Cardiac muscle cell (in vitro differentiated cells and primary cell): ENCODE data around the gene NUMB. TPM values are rescaled to one million over a fixed set of nuclear protein-coding genes. Genes with fewer than 3 reads are reported as not detected.

Experiments used
- DNase-seq, 2 donors: peaks; one replicate each; pipeline versions ENCODE4 v3.0.0 to v3.0.0-alpha.2; 2010 to 2017; ENCODE audit warnings: low read depth in 1 of 2, low spot score in 1 of 2
- H3K27ac ChIP-seq: fragments of 200-600 bp; sonication (generic); 2 replicates; pipeline ENCODE4 v1.5.1; 2016
- H3K27me3 ChIP-seq: fragments of 200-600 bp; sonication (generic); 2 replicates; pipeline ENCODE4 v1.6.0; 2016; ENCODE audit warnings: control low read depth
- H3K36me3 ChIP-seq: fragments of 200-600 bp; sonication (generic); 2 replicates; pipeline ENCODE4 v1.5.1; 2016; ENCODE audit warnings: control low read depth
- H3K4me1 ChIP-seq: fragments of 200-600 bp; sonication (generic); 2 replicates; pipeline ENCODE4 v1.8.1; 2017; ENCODE audit warnings: low read depth, mild to moderate bottlenecking, mixed run types
- H3K4me3 ChIP-seq: fragments of 200-600 bp; sonication (generic); 2 replicates; pipeline ENCODE4 v1.5.1; 2016; ENCODE audit warnings: mild to moderate bottlenecking
- H3K9me3 ChIP-seq: fragments of 200-600 bp; sonication (generic); 2 replicates; pipeline ENCODE4 v1.5.1; 2017; ENCODE audit warnings: low read depth, mild to moderate bottlenecking, control low read depth
- polyA plus RNA-seq: library from polyadenylated mRNA; unstranded; fragments of >200 nt; fragmentation: Nextera tagmentation; extraction: Ambion mirVana; gene quantifications from 2 replicates; pipeline ENCODE4 v1.2.1, GENCODE V29; 2016
- total RNA-seq: library from RNA; depleted of rRNA; stranded (reverse); fragments of >200 nt; gene quantifications from 2 replicates; pipeline ENCODE4 v1.2.3, GENCODE V29; 2016
- TF ChIP-seq, protein P1 (sequence below): IDR thresholded peaks from 2 replicates; pipeline ENCODE4 v1.5.1; 2012; ENCODE audit warnings: low read depth, mild to moderate bottlenecking, low read length

NUMB gene
- total and polyA plus RNA-seq, 2 experiments from 2014 or later, result 35.6 to 68.5 TPM

DNA sequence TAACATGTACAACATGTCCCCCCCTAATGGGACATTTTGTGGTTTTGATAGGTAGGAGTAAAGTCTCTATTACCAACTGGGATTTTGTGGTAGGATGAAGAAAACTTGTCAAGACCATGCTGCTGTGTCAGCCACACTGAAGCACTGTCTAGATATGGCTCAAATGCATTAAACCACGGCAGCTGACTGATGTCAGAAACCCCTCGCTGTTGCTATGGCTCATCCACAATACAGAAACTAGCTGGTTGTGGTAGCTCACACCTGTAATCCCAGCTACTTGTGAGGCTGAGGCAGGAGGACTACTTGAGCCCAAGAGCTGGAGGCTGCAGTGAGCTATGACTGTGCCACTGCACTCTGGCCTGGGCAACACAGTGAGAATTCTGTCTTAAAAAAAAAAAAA lies 181.0 kb downstream of the NUMB start:
- TF ChIP-seq, protein P1, sequence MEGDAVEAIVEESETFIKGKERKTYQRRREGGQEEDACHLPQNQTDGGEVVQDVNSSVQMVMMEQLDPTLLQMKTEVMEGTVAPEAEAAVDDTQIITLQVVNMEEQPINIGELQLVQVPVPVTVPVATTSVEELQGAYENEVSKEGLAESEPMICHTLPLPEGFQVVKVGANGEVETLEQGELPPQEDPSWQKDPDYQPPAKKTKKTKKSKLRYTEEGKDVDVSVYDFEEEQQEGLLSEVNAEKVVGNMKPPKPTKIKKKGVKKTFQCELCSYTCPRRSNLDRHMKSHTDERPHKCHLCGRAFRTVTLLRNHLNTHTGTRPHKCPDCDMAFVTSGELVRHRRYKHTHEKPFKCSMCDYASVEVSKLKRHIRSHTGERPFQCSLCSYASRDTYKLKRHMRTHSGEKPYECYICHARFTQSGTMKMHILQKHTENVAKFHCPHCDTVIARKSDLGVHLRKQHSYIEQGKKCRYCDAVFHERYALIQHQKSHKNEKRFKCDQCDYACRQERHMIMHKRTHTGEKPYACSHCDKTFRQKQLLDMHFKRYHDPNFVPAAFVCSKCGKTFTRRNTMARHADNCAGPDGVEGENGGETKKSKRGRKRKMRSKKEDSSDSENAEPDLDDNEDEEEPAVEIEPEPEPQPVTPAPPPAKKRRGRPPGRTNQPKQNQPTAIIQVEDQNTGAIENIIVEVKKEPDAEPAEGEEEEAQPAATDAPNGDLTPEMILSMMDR, result no peak
- no peaks in the 10 kb centered on the region for H3K27me3 ChIP-seq
- no peak overlapping the region for H3K4me3 ChIP-seq
- H3K9me3 ChIP-seq, result no peaks in the 10 kb centered on the region
- no peak overlapping the region for H3K27ac ChIP-seq
- no peak for DNase-seq
- no peaks in the 10 kb centered on the region for H3K4me1 ChIP-seq
- peaks cover 45% of the 10 kb centered on the region for H3K36me3 ChIP-seq

DNA sequence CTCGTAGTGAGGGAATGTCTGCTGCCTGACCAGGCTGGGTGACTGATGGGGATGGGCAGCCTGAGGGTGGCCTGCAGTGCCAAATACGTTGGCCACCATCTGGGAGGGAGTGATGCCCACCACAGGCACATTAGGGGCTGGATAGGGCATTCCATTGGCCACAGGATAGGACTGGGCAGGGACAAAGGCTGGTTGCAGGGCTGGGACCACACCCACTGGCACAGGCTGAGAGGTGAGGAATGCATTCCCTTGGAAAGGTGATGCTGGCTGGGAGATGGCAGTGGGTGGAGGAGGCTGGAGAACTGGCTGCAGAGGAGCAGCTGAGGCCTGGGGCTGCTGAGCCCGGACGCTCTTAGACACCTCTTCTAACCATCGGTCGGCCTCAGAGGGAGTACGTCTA lies 181.5 kb downstream of the NUMB start:
- Histone ChIP-seq H3K36me3 (peaks cover 45% of the 10 kb centered on the region), H3K9me3 (no peaks in the 10 kb centered on the region), H3K4me1 (no peaks in the 10 kb centered on the region), H3K4me3 (no peak overlapping the region), H3K27me3 (no peaks in the 10 kb centered on the region), H3K27ac (no peak overlapping the region)
- no peak for DNase-seq
- TF ChIP-seq, protein P1, result no peak

DNA sequence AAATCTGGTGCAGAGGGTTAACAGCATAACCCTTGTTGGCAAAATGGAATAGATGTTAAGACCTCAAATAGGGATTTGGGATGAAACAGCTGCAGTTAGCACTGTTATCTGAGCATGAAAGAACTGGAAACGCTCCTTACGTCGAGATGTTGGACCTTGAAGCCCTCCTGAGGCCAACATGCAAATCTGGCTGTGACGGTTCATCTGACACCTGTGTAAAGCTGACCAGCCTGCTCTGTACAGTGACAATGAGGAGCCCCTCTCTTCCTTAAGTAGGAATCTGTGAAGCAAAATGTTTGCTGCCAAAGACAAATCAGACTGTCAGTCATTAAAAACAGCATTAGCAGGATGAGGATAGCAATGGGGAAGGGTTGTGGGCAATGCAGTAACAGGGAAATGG lies 184.5 kb downstream of the NUMB start:
- TF ChIP-seq, protein P1, result no peak
- H3K4me1 ChIP-seq, result peaks cover 5% of the 10 kb centered on the region
- H3K9me3 ChIP-seq, result no peaks in the 10 kb centered on the region
- peak overlapping the region; percentile 7 for H3K27ac ChIP-seq
- DNase-seq, result no peak
- H3K4me3 ChIP-seq, result no peak overlapping the region
- H3K27me3 ChIP-seq, result no peaks in the 10 kb centered on the region
- H3K36me3 ChIP-seq, result peaks cover 29% of the 10 kb centered on the region

DNA sequence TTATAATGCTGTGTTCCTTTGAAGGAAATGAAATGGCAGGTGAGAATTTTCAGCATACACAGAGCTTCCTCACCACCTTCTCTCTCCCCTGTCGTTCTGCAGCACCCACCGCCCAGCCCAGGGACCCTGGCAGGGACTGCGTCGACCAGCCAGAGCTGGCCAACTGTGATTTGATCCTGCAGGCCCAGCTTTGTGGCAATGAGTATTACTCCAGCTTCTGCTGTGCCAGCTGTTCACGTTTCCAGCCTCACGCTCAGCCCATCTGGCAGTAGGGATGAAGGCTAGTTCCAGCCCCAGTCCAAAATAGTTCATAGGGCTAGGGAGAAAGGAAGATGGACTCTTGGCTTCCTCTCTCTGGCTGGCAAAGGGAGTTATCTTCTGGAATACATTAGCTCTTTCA lies 186.0 kb downstream of the NUMB start:
- H3K4me1 ChIP-seq, result peaks cover 5% of the 10 kb centered on the region
- DNase-seq, result no peak
- peaks cover 27% of the 10 kb centered on the region for H3K36me3 ChIP-seq
- H3K9me3 ChIP-seq, result no peaks in the 10 kb centered on the region
- no peak overlapping the region for H3K4me3 ChIP-seq
- no peak overlapping the region for H3K27ac ChIP-seq
- H3K27me3 ChIP-seq, result no peaks in the 10 kb centered on the region
- TF ChIP-seq, protein P1, result no peak

DNA sequence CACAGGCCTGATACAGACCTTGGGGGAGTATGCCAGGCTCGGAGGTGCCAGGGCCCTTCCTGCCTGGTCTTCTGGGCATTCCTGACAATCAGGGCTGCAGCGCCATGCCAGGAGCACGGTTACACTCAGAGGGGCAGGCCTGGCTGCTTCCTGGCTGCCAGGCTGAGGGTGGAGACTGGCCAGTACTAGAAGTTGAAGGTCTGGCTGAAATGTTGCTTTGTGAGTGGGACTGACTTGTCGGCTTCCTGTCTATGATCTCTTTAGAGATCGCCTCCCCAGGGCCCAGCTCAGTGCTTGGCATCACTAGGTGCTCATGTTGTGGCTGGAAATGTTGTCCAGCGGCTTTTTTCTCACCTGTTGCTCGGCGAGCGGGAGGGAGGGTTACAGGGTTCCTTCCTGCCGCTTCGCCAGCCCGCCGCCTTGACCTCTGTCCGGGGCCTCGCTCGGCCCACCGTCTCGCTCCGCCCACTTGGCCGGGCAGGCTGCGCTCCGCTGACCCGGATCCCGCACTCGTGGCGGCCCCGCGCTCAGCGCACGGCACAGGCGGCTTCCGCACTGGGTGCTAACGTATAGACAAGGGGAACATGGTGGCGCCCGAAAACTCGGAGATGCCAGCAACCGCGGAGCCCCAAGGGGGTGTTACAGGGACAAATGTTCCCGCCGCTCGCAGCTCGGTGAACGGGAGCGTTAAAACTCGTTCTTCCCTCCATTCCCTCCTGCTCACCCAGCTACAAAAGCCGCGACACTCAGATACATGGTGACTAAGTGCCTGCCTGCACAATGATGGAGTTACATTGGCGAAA lies 188.4 kb downstream of the NUMB start:
- TF ChIP-seq, protein P1, result no peak
- no peaks in the 10 kb centered on the region for H3K9me3 ChIP-seq
- peaks cover 4% of the 10 kb centered on the region for H3K36me3 ChIP-seq
- peak; percentile 48 to 61 for DNase-seq
- H3K27ac ChIP-seq, result no peak overlapping the region
- H3K4me1 ChIP-seq, result peaks cover 5% of the 10 kb centered on the region
- H3K27me3 ChIP-seq, result no peaks in the 10 kb centered on the region
- H3K4me3 ChIP-seq, result peak overlapping the region; percentile 9
